ENCODE measurements around the gene SPATA3. TPM values are rescaled to one million over a fixed set of nuclear protein-coding genes. Genes with fewer than 3 reads are reported as not detected.

The SPATA3 gene
- total and polyA plus RNA-seq, 2 of the 13 experiments (the other 11 are each of a cell fraction or from before 2014, with no cell fraction given) = not detected

DNA sequence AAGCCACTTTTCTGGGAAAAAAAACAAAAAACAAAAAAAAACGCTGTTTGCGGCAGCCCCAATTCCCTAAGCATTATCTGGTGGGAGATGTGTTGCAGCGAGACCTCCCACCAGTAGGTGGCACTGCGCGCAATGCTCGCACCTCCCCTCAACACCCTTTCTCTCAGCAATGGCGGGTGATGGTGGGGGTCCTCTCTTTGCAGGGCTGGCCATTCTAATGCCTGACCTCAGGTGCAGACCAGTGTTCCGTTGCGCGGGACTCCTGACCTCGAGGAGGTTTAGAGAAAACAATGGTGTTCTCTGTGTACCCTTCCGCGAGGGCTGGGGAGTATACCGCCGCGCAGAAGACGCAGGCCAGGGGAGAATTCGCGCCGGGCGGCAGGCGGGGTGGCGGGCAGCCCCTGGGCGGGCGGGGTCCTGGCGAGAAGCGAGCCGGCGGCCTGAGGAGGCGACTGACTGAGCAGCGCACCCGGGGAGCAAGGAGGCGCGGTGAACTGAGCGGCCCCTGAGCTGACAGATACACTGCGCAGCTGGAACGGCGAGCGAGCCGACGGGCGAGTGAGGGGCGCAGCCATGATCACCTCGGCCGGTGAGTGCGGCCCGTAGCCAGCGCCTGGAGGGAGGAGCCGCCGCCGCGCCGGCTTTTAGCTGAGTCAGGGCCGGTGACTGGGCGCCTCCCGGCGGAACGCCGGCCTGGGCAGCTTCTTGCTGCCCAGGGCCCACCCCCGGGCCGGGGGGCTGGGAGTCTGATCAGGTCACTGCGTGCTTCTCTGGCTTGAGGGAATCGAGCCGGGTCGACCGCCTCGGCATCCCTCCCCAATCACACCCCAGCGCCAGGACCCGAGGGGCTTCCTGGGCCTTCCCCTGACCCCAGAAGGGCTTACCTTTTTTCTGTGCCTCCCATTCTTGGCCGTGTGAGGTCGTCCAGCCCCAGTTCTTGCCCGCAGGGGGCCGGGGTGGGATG, 60.8 kb downstream of the SPATA3 start, which contains the start of gene PSMD1 (continued):
- TF ChIP-seq, protein P1, sequence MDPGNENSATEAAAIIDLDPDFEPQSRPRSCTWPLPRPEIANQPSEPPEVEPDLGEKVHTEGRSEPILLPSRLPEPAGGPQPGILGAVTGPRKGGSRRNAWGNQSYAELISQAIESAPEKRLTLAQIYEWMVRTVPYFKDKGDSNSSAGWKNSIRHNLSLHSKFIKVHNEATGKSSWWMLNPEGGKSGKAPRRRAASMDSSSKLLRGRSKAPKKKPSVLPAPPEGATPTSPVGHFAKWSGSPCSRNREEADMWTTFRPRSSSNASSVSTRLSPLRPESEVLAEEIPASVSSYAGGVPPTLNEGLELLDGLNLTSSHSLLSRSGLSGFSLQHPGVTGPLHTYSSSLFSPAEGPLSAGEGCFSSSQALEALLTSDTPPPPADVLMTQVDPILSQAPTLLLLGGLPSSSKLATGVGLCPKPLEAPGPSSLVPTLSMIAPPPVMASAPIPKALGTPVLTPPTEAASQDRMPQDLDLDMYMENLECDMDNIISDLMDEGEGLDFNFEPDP (CRISPR knock-in tag; conservative IDR thresholded peaks at IDR 0.05) = 0 out of 2 replicates have a peak, but pooled peaks have one; percentile 52
- TF ChIP-seq NR3C1 (CRISPR knock-in tag; IDR thresholded peaks at IDR 0.05) = no peak
- TF ChIP-seq ZNF788 (CRISPR knock-in tag; IDR thresholded peaks at IDR 0.05; ENCODE audit: borderline replicate concordance) = peak; percentile 85; the same call in 1 of the 2 replicates
- 0 out of 2 replicates have a peak, but pooled peaks have one; percentile 28 for TF ChIP-seq ZNF44 (CRISPR knock-in tag; IDR thresholded peaks at IDR 0.05)
- TF ChIP-seq, protein P2, sequence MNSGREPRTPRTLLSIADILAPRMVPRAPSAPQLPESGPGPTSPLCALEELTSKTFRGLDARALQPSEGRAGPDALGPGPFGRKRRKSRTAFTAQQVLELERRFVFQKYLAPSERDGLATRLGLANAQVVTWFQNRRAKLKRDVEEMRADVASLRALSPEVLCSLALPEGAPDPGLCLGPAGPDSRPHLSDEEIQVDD (CRISPR knock-in tag; IDR thresholded peaks at IDR 0.05; ENCODE audit: borderline replicate concordance) = no peak
- TF ChIP-seq RNF2 (conservative IDR thresholded peaks at IDR 0.05; ENCODE audit: low read depth) = peak; percentile 70; the same call in 1 of the 2 replicates
- no peak for TF ChIP-seq JUN (CRISPR knock-in tag; IDR thresholded peaks at IDR 0.05)
- TF ChIP-seq, protein P3, sequence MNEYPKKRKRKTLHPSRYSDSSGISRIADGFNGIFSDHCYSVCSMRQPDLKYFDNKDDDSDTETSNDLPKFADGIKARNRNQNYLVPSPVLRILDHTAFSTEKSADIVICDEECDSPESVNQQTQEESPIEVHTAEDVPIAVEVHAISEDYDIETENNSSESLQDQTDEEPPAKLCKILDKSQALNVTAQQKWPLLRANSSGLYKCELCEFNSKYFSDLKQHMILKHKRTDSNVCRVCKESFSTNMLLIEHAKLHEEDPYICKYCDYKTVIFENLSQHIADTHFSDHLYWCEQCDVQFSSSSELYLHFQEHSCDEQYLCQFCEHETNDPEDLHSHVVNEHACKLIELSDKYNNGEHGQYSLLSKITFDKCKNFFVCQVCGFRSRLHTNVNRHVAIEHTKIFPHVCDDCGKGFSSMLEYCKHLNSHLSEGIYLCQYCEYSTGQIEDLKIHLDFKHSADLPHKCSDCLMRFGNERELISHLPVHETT (CRISPR knock-in tag; conservative IDR thresholded peaks at IDR 0.05) = no peak; the same call in 1 of the 2 replicates
- TF ChIP-seq NCOA1 (CRISPR knock-in tag; IDR thresholded peaks at IDR 0.05) = no peak
- no peak; the same call in 1 of the 2 replicates for TF ChIP-seq ZBTB21 (CRISPR knock-in tag; IDR thresholded peaks at IDR 0.05)
- TF ChIP-seq ZNF432 (CRISPR knock-in tag; IDR thresholded peaks at IDR 0.05; ENCODE audit: borderline replicate concordance) = no peak
- TF ChIP-seq CBX2 (IDR thresholded peaks at IDR 0.05; ENCODE audit: low read depth, low read length) = no peak
- TF ChIP-seq CBX2 (CRISPR knock-in tag; IDR thresholded peaks at IDR 0.05; ENCODE audit: low read depth) = no peak
- no peak for TF ChIP-seq ZNF879 (CRISPR knock-in tag; IDR thresholded peaks at IDR 0.05)
- peak; percentile 72 for TF ChIP-seq ZNF205 (CRISPR knock-in tag; IDR thresholded peaks at IDR 0.05)
- TF ChIP-seq ZNF546 (CRISPR knock-in tag; conservative IDR thresholded peaks at IDR 0.05) = peak; percentile 84; the same call in 1 of the 2 replicates
- TF ChIP-seq BHLHE40 (IDR thresholded peaks at IDR 0.05; ENCODE audit: low read length) = no peak
- TF ChIP-seq, protein P4, sequence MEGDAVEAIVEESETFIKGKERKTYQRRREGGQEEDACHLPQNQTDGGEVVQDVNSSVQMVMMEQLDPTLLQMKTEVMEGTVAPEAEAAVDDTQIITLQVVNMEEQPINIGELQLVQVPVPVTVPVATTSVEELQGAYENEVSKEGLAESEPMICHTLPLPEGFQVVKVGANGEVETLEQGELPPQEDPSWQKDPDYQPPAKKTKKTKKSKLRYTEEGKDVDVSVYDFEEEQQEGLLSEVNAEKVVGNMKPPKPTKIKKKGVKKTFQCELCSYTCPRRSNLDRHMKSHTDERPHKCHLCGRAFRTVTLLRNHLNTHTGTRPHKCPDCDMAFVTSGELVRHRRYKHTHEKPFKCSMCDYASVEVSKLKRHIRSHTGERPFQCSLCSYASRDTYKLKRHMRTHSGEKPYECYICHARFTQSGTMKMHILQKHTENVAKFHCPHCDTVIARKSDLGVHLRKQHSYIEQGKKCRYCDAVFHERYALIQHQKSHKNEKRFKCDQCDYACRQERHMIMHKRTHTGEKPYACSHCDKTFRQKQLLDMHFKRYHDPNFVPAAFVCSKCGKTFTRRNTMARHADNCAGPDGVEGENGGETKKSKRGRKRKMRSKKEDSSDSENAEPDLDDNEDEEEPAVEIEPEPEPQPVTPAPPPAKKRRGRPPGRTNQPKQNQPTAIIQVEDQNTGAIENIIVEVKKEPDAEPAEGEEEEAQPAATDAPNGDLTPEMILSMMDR (CRISPR knock-in tag; IDR thresholded peaks at IDR 0.05) = peak; percentile 95
- no peak for TF ChIP-seq ZNF468 (CRISPR knock-in tag; IDR thresholded peaks at IDR 0.05)
- no peak; the same call in 1 of the 2 replicates for TF ChIP-seq ZNF329 (CRISPR knock-in tag; IDR thresholded peaks at IDR 0.05; ENCODE audit: low read depth)
- TF ChIP-seq, protein P5, sequence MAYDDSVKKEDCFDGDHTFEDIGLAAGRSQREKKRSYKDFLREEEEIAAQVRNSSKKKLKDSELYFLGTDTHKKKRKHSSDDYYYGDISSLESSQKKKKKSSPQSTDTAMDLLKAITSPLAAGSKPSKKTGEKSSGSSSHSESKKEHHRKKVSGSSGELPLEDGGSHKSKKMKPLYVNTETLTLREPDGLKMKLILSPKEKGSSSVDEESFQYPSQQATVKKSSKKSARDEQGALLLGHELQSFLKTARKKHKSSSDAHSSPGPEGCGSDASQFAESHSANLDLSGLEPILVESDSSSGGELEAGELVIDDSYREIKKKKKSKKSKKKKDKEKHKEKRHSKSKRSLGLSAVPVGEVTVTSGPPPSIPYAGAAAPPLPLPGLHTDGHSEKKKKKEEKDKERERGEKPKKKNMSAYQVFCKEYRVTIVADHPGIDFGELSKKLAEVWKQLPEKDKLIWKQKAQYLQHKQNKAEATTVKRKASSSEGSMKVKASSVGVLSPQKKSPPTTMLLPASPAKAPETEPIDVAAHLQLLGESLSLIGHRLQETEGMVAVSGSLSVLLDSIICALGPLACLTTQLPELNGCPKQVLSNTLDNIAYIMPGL (CRISPR knock-in tag; IDR thresholded peaks at IDR 0.05; ENCODE audit: borderline replicate concordance in 1 of 2, low read depth in 1 of 2) = peak; percentile 94 to 97
